HCT116 (cell line): Measurements from ENCODE around the gene DAP. TPM values are rescaled to one million over a fixed set of nuclear protein-coding genes. Genes with fewer than 3 reads are reported as not detected.

Experiments
- ATAC-seq: fragments of 200-7000 bp; cut with Tn5 transposase; 2 replicates; pipeline ENCODE4 v1.9.1; 2020; ENCODE audit warnings: mild to moderate bottlenecking, moderate library complexity
- BruUV-seq: library from RNA; stranded (reverse); fragments of 400-500 nt; replicated peaks from 2 replicates; lab custom pipeline; 2021; lab: Mats Ljungman, UMichigan
- CTCF ChIA-PET: fragments of 300-600 bp; sonication (Branson Sonifier 250); formaldehyde crosslinking; loops from one replicate; lab custom pipeline; 2021; ENCODE audit warnings: antibody characterized with exemption; lab: Charles Lee
- POLR2A ChIA-PET: fragments of 300-600, 350-600 bp; sonication (Branson Sonifier 250); formaldehyde crosslinking; loops from one replicate; lab custom pipeline; 2021; ENCODE audit warnings: antibody characterized with exemption; lab: Charles Lee
- RAD21 ChIA-PET, 2 experiments: fragments of 300-600 bp; sonication (Branson Sonifier 250); formaldehyde crosslinking; loops; one replicate each; lab custom pipeline; 2023; ENCODE audit warnings: low total read pairs in 2 of 2; ENCODE audit not compliant: uncharacterized antibody in 2 of 2, unreplicated experiment in 2 of 2, low non-redundant PET in 1 of 2; lab: Charles Lee
- DNase-seq: peaks from one replicate; pipeline ENCODE4 v3.0.0-alpha.2; 2010; ENCODE audit warnings: low read depth, low spot score
- H2AFZ ChIP-seq: fragments of 200-600 bp; shearing (Covaris generic), sonication (generic); 2 replicates; pipeline ENCODE4 v1.6.1; 2017; ENCODE audit warnings: low read depth, mixed run types, mixed read lengths, antibody characterized with exemption, low read length; ENCODE audit not compliant: poor library complexity, severe bottlenecking
- H3K27ac ChIP-seq: 2 replicates; pipeline ENCODE4 v1.5.1; 2012; ENCODE audit warnings: low read depth, low read length
- H3K27me3 ChIP-seq: fragments of 200-600 bp; sonication (generic); 2 replicates; pipeline ENCODE4 v1.6.1; 2016; ENCODE audit warnings: mixed run types, low read length, mixed read lengths; ENCODE audit not compliant: insufficient read depth
- H3K36me3 ChIP-seq, 2 experiments: fragments of 200-500 bp in 1 of 2; fragments of 200-600 bp in 1 of 2; sonication (Bioruptor generic) in 1 of 2; sonication (generic) in 1 of 2; 2 replicates each; pipeline versions ENCODE4 v1.5.1 to v1.6.1; 2014 to 2016; ENCODE audit warnings: low read length in 2 of 2, inconsistent platforms in 1 of 2, mixed read lengths in 1 of 2, mixed run types in 1 of 2; ENCODE audit not compliant: insufficient read depth in 2 of 2, control insufficient read depth in 1 of 2
- H3K4me1 ChIP-seq, 2 experiments: fragments of 200-600 bp in 1 of 2; sonication (generic) in 1 of 2; 2 replicates each; pipeline versions ENCODE4 v1.5.1 to v1.6.1; 2012 to 2017; ENCODE audit warnings: low read length in 2 of 2, inconsistent platforms in 1 of 2, mild to moderate bottlenecking in 1 of 2, mixed read lengths in 1 of 2, mixed run types in 1 of 2, moderate library complexity in 1 of 2; ENCODE audit not compliant: insufficient read depth in 2 of 2, control insufficient read depth in 1 of 2
- H3K4me2 ChIP-seq: fragments of 200-600 bp; sonication (generic); 2 replicates; pipeline ENCODE4 v1.6.1; 2017; ENCODE audit warnings: mixed run types, low read length, mixed read lengths
- H3K4me3 ChIP-seq, 2 experiments: fragments of 200-600 bp in 1 of 2; sonication (generic) in 1 of 2; replicated peaks in 1 of 2; 2 replicates each; pipeline ENCODE4 v1.5.1; 2011 to 2016; ENCODE audit warnings: low read length in 2 of 2, control low read depth in 1 of 2, low read depth in 1 of 2, mild to moderate bottlenecking in 1 of 2, mixed read lengths in 1 of 2, mixed run types in 1 of 2
- H3K79me2 ChIP-seq: fragments of 200-600 bp; sonication (generic); 2 replicates; pipeline ENCODE4 v1.6.1; 2017; ENCODE audit warnings: mild to moderate bottlenecking, mixed run types, low read length, moderate library complexity, mixed read lengths; ENCODE audit not compliant: insufficient read depth
- H3K9ac ChIP-seq: fragments of 200-600 bp; sonication (generic); 2 replicates; pipeline ENCODE4 v1.6.1; 2016; ENCODE audit warnings: low read length, mixed read lengths
- H3K9me2 ChIP-seq: fragments of 200-600 bp; sonication (generic), shearing (Covaris generic); 2 replicates; pipeline ENCODE4 v1.6.1; 2017; ENCODE audit warnings: mixed run types, mild to moderate bottlenecking, moderate library complexity; ENCODE audit not compliant: insufficient read depth
- H3K9me3 ChIP-seq, 2 experiments: fragments of 200-500 bp in 1 of 2; fragments of 200-600 bp in 1 of 2; sonication (Bioruptor generic) in 1 of 2; sonication (generic) in 1 of 2; 2 replicates each; pipeline ENCODE4 v1.6.1; 2014 to 2017; ENCODE audit warnings: low read length in 2 of 2, mixed read lengths in 2 of 2, inconsistent platforms in 1 of 2, low read depth in 1 of 2, mild to moderate bottlenecking in 1 of 2, mixed run types in 1 of 2, moderate library complexity in 1 of 2; ENCODE audit not compliant: control insufficient read depth in 1 of 2, insufficient read depth in 1 of 2
- H4K20me1 ChIP-seq: fragments of 200-600 bp; sonication (generic), shearing (Covaris generic); 2 replicates; pipeline ENCODE4 v1.6.1; 2017; ENCODE audit warnings: mixed run types, mild to moderate bottlenecking, moderate library complexity; ENCODE audit not compliant: insufficient read depth
- CBX3 ChIP-seq: IDR thresholded peaks from 2 replicates; pipeline ENCODE4 v1.6.1; 2012; ENCODE audit warnings: low read depth
- CEBPB ChIP-seq: IDR thresholded peaks from 2 replicates; pipeline ENCODE4 v1.6.1; 2012; ENCODE audit warnings: low read depth
- CTCF ChIP-seq, 3 experiments: fragments of 200-600 bp in 1 of 3; sonication (generic) in 1 of 3; IDR thresholded peaks in 2 of 3; conservative IDR thresholded peaks in 1 of 3; 2 replicates each; pipeline ENCODE4 v1.5.1; 2012 to 2017; ENCODE audit warnings: low read depth in 2 of 3, low read length in 2 of 3, antibody characterized with exemption in 1 of 3, borderline replicate concordance in 1 of 3, control low read depth in 1 of 3, mild to moderate bottlenecking in 1 of 3, mixed read lengths in 1 of 3, mixed run types in 1 of 3, moderate library complexity in 1 of 3; ENCODE audit not compliant: insufficient read depth in 1 of 3
- EGR1 ChIP-seq: IDR thresholded peaks from 2 replicates; pipeline ENCODE4 v1.6.1; 2012; ENCODE audit warnings: low read depth
- ELF1 ChIP-seq: IDR thresholded peaks from 2 replicates; pipeline ENCODE4 v1.6.1; 2012; ENCODE audit warnings: low read depth, borderline replicate concordance
- EZH2 ChIP-seq: fragments of 200-600 bp; sonication (generic); IDR thresholded peaks from 2 replicates; pipeline ENCODE4 v1.6.1; 2017; ENCODE audit warnings: antibody characterized with exemption, mixed run types
- EZH2phosphoT487 ChIP-seq: fragments of 200-600 bp; IDR thresholded peaks from 2 replicates; pipeline ENCODE4 v1.6.1; 2018; ENCODE audit warnings: antibody characterized with exemption, borderline replicate concordance
- JUND ChIP-seq: IDR thresholded peaks from 2 replicates; pipeline ENCODE4 v1.6.1; 2012
- MAX ChIP-seq: IDR thresholded peaks from 2 replicates; pipeline ENCODE4 v1.6.1; 2012
- POLR2A ChIP-seq: IDR thresholded peaks from 2 replicates; pipeline ENCODE4 v1.7.0; 2011; ENCODE audit warnings: borderline replicate concordance; ENCODE audit not compliant: insufficient read depth, insufficient read length; ENCODE audit errors: extremely low read depth
- RAD21 ChIP-seq: IDR thresholded peaks from 2 replicates; pipeline ENCODE4 v1.6.1; 2012; ENCODE audit warnings: low read depth, mild to moderate bottlenecking
- REST ChIP-seq: IDR thresholded peaks from 2 replicates; pipeline ENCODE4 v1.6.1; 2012; ENCODE audit warnings: low read depth
- SIN3A ChIP-seq: IDR thresholded peaks from 2 replicates; pipeline ENCODE4 v1.6.1; 2012; ENCODE audit warnings: low read depth
- SRF ChIP-seq: IDR thresholded peaks from 2 replicates; pipeline ENCODE4 v1.6.1; 2012; ENCODE audit warnings: low read depth
- TCF7L2 ChIP-seq: IDR thresholded peaks from 2 replicates; pipeline ENCODE4 v1.7.0; 2011; ENCODE audit warnings: borderline replicate concordance, inconsistent platforms; ENCODE audit not compliant: insufficient read depth, insufficient read length; ENCODE audit errors: extremely low read depth
- YY1 ChIP-seq: IDR thresholded peaks from 2 replicates; pipeline ENCODE4 v1.6.1; 2011; ENCODE audit warnings: low read length, low read depth, moderate library complexity, mild to moderate bottlenecking; ENCODE audit not compliant: insufficient replicate concordance; ENCODE audit errors: extremely low read depth
- ZBTB33 ChIP-seq: IDR thresholded peaks from 2 replicates; pipeline ENCODE4 v1.6.1; 2011; ENCODE audit warnings: mild to moderate bottlenecking, low read length, moderate library complexity; ENCODE audit not compliant: insufficient replicate concordance; ENCODE audit errors: extremely low read depth
- ZFX ChIP-seq: fragments of 450-650 bp; IDR thresholded peaks from 2 replicates; pipeline ENCODE4 v1.6.1; 2017
- ZNF274 ChIP-seq: fragments of 200-500 bp; sonication (Bioruptor generic); IDR thresholded peaks from 2 replicates; pipeline ENCODE4 v1.6.1; 2014; ENCODE audit warnings: mild to moderate bottlenecking, low read depth, low read length, inconsistent platforms
- intact Hi-C: fragments of 100-400 bp; cut with micrococcal nuclease; formaldehyde crosslinking; loops from 2 replicates; pipeline ENCODE4 v1.10.0; 2022
- total RNA-seq: library from RNA; stranded (reverse); gene quantifications from one replicate; pipeline ENCODE4 v1.2.1, GENCODE V29; 2021; ENCODE audit not compliant: unreplicated experiment

The DAP gene
- total RNA-seq, 1 experiment from 2014 or later: 59.1 TPM

GRCh38 chr5:10690460-10691440, 70.3 kb downstream of the DAP start:
- ChIA-PET CTCF (interaction anchor here (0.9 to 1.9 kb wide), 4 partner anchors 12 to 238 kb away, joined by 3 to 8 read pairs (median 6); no protein-coding TSS in a partner anchor), POLR2A (no interaction called here), RAD21 (no interaction called here)
- intact Hi-C loops: loop anchor here (1.0 kb wide), 1 partner anchor 238 kb away; no protein-coding TSS in a partner anchor
- peaks cover 5 to 28% of the 10 kb centered on the region in 2 experiments; a peak in 3 of 4 replicates for H3K4me1 ChIP-seq
- no peak overlapping the region for H3K27ac ChIP-seq
- TF ChIP-seq JUND (no peak), EZH2 (no peak), EGR1 (no peak), CBX3 (no peak), REST (no peak), SIN3A (no peak), TCF7L2 (no peak), CEBPB (no peak), RAD21 (no peak), ZBTB33 (no peak), SRF (no peak), YY1 (no peak), MAX (no peak), ELF1 (no peak), POLR2A (no peak), ZFX (no peak), ZNF274 (no peak), EZH2phosphoT487 (no peak), CTCF (IDR thresholded peaks at IDR 0.05 in 2 of 3, conservative IDR thresholded peaks at IDR 0.05 in 1 of 3; ENCODE audit: borderline replicate concordance in 1 of 3, insufficient read depth in 1 of 3, low read depth in 2 of 3, low read length in 2 of 3) (no peak)
- BruUV-seq: no TSS peak
- H3K9ac ChIP-seq: no peak overlapping the region
- no peaks in the 10 kb centered on the region for H4K20me1 ChIP-seq
- DNase-seq (no peak), ATAC-seq (no peak)
- peaks cover 14% of the 10 kb centered on the region; the same call in 1 of the 2 replicates for H3K79me2 ChIP-seq
- H2AFZ ChIP-seq: no peak overlapping the region
- no peaks in the 10 kb centered on the region for H3K36me3 ChIP-seq
- H3K4me3 ChIP-seq: no peak overlapping the region
- no peaks in the 10 kb centered on the region for H3K27me3 ChIP-seq
- H3K9me3 ChIP-seq: no peaks in the 10 kb centered on the region
- no peak overlapping the region for H3K4me2 ChIP-seq
- H3K9me2 ChIP-seq: no peaks in the 10 kb centered on the region
